ENCODE measurements around the gene SLC35B1.
"Not testable (repeated sequence)": the region's sequence is repeated elsewhere in the genome, so short reads cannot be mapped to it uniquely, and the experiment has no call there.

Gene SLC35B1

DNA sequence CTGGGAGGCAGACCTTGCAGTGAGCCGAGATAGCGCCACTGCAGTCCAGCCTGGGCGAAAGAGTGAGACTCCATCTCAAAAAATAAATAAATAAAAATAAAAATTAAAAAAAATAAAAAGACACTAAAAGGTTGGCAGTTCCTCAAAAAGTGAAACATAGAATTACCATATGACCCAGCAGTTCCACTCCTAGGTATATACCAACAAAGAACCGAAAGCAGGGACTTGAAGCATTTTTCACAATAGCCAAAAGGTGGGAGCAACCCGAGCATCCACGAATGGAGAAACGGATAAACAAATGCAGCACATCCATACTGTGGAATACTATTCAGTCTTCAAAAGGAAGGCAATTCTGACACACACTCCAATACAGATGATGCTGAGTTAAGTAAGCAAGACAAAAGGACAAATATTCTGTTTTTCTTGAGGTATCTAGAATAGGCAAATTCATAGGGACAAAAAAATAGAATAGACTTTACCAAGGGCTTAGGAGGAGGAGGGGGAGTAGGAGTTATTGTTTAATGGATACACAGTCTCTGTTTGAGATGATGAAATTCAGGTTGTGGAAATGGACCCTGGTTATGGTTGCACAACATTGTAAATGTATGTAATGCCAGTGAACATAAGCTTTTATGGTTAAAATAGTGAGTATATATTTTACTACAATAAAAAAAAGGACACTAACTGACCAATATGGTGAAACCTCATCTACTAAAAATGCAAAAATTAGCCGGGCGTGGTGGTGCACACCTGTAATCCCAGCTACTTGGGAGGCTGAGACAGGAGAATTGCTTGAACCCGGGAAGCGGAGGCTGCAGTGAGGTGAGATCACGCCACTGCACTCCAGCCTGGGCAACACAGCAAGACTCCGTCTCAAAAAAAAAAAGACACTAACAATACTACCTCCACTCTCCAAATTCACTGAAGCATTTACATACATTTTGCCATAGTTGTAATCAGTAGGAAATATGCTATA, 27.0 kb upstream of the SLC35B1 start:
- DNase-seq = no peak

DNA sequence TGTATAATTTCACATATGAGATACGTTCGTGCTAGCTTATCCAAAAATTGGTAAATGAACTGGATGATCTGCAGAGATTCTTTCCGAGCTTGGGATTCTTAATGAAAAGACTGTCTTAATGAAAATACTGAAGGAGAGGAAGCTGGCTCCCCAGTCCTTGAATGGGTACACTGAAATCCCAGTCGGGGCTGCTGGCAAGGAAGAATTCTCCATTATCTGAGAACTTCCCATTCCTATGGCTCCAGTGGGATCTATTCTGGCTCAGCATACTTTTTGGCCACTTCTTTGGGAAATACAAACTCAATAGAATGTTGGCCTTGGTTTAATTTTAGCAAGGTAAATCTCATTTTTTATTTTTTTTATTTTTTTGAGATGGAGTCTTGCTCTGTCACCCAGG, 23.7 kb upstream of the SLC35B1 start:
- no peak for DNase-seq

DNA sequence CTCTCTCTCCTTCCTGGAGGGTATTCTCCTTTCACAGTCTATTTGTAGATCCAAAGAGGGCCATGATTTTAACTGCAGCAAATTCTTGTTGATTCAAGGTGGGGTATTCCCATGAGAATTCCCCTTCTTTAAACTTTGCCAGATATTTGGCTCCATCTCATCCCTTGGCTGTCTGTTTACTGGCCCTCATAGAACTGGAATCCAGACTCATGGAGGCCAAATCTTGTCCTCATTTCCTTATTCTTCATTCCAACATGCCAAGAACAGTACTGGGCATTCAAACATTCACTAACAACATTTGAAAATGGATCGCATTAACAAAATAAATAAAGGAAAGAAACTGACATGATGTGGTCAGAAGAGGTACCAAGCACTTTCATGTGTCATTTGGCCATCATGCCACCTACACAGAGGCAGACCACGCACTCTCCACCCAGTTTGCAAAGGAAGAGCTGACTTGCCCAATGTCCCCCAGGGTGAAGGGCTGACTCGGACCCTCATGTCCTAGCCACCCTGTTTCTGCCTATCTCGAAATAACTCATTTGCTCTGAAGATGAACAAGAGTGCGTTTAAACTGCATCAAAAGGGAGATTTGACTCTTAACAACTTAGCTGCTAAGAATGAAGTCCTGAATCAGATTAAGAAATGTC, 23.1 kb upstream of the SLC35B1 start:
- DNase-seq = no peak

DNA sequence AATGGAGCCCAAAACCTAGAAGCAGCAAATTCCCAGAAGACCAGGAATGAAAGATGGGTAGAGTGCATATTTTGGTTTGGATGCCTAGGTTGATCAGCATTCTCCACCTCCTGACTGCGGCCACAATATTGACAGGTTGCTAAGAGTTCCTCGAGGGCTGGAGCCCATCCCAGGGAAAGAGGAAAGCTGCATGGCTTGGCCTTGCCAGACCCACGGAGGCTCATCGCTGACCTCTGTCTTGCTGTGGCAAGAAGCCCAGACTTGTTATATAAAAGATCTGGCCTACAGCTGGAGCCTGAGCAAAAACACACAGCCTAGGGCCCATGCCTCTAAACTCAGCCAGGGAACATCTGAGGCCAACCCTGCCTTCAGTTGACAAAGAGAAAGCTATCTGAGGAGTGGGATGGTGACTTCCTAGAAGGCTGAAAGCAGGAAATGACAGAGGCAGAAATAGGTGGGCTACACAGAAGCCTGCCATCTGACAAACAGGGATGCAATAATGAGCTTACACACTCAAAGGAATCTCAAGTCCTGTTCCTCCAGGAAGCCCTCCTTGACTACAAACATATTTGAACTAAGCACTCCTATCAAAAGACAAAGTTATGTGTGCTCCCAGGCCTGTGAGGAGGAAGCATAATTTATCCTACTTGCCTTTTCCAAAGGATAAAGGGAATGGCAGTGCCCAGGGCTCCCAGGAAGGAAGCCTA, 22.5 kb upstream of the SLC35B1 start:
- DNase-seq = peak in 46 of 58 donors; percentile 7 to 77 (median 47)

DNA sequence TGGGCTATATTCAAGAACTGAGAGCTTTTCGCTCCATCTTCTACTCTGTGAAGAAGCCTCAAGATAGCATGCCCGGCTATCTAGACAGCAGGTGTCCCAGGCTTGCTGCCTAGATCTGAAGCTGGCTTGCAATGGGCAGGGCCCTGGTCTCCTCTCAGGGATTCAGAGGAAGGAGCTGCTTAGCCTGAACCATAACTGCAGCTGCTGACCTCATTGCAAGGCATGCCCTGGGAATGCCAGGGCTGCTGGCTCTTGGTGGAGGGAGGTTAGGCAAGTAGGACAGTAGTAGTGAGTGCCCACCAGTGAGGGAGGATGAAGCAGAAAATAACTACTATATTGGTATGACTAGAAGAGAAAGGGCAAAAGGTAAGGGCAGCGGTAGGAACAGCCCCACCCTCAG, 21.3 kb upstream of the SLC35B1 start:
- no peak for DNase-seq

DNA sequence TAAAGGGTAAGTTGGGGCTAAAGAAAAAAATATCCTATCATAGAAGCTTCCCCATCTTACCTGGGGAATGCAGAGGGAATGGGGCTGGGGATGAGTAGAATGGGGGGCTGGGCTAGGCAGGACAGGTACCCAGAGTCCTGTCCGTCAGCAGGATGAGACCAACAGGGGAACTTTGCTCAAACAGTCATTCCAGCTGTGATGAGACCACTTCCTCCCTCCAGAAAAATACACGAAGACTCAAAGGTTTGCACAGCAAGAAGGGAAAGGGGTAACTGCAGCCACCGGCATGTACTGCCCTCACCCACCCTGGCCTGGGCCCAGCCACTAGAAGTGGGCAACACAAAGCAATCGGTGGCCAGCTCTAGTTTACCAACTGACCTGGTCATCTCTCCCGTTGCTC, 20.7 kb upstream of the SLC35B1 start:
- no peak for DNase-seq

DNA sequence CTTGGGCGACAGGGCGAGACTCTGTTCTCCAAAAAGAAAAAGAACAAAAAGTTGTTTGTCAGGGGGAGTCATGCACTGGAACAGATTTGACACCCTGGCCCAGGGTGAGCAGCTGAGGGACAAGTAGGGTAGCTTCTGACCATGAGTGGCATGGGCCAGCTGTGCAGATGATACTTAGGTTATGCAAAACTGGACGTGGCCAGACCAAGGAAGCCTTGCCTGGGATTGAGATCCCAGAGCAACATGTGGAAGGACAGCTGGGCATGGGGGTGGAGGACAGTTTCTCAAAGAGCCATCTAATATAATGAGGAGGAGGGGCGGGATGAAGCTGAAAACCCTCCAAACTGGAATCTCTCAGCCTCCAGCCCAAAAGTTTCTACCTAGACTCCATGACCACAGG, 19.6 kb upstream of the SLC35B1 start:
- DNase-seq = no peak

DNA sequence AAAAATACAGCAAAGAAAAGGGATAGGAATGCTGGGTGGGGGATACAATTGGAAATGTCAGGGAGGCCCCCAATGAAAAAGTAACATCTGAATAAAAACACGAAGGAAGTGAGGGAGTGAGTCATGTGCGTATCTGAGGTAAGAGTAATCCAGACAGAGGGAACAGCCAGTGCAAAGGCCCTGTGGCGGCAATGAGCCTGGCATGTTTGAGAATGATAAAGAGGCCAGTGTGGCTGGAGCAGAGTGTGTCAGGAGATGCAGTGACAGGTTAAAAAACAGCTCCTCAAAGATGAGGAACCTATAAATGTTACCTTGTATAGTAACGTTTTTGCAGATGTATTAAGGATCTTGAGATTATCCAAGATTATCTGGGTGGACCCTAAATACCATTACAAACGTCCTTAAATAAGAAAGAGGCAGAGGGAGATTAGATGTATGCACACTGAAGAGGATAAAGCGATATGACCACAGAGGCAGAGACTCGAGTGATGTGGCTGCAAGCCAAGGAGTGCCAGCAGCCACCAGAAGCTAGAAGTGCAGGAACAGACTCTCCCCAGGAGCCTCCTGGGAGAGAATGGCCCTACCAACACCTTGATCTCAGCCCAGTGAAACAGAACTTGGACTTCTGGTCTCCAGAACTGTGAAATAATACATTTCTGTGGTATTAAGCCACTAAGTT, 17.8 kb upstream of the SLC35B1 start:
- no peak for DNase-seq

DNA sequence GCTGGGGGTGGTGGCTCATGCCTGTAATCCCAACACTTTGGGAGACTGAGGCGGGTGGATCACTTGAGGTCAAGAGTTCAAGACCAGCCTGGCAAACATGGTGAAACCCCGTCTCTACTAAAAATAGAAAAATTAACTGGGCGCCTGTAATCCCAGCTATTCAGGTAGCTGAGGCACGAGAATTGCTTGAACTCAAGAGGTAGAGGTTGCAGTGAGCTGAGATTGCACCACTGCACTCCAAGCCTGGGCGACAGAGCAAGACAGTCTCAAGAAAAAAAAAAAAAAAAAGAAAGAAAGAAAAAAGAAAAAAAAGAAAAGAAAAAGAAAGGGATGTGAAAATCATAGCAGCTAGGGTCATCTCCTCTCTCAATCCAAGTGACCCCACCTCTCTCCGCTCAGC, 16.8 kb upstream of the SLC35B1 start:
- not testable (repeated sequence) for DNase-seq

DNA sequence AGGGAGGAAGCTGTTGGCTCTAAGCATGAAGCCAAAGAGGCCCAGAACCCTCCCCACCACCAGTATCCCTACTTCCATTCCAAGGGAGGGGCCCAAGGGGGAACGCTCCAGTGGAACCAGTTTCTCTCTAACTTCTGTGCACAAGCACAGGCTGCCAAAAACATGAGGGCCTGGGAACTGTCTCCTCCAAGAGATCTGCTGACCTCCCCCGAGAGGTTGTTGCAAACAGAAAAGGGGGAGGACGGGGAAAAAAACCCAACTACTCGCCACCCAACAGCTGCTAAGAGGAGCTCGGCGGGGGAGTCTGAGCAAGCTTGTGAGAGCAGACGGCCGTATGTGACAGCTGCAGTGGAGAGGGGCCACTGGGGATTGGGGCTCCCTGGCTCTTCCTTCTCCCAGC, 15.7 kb upstream of the SLC35B1 start:
- no peak for DNase-seq

DNA sequence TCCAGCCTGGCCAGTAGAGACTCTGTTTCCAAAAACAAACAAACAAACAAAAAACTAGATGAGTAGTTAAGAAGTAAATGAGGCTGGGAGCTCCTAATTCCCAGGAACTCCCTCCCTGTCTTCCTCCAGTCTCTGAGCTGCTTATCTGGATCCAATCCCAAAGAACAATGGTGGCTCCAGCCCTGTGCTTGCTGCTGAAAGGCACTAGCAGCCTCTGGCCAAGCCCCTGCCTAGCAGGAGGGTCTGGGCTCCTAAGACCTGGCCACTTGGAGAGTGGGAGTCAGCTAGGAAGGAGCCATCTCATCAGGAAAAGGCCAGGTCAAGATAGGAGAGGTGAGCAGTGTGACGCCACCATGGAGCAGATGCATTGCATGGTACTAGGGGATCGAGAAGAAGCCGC, 14.3 kb upstream of the SLC35B1 start:
- no peak for DNase-seq

DNA sequence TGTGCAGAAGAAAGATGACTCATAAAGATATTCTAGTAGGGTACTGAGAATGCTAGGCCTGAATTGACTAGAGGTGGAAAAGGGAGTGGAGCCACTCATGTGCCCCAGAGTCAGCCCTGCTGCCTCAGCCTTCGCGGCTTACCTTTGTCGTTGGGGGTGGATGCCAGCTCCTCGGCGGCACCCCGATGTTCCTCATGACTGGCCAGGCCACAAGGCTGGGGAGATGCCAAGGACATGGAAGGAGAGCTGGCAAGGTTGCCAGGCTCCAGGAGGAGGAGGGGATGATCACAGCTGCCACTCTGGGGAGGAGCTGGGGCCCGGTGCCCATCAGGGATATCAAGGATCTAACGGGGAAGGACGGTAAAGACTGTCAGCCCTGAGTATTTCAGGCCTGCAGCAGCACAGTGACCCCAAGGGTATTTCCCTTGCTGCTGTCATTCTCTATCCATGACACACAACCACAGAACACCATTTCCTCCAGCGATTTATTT, 9.7 kb upstream of the SLC35B1 start:
- DNase-seq = peak in 2 of 58 donors; percentile 4 to 11

DNA sequence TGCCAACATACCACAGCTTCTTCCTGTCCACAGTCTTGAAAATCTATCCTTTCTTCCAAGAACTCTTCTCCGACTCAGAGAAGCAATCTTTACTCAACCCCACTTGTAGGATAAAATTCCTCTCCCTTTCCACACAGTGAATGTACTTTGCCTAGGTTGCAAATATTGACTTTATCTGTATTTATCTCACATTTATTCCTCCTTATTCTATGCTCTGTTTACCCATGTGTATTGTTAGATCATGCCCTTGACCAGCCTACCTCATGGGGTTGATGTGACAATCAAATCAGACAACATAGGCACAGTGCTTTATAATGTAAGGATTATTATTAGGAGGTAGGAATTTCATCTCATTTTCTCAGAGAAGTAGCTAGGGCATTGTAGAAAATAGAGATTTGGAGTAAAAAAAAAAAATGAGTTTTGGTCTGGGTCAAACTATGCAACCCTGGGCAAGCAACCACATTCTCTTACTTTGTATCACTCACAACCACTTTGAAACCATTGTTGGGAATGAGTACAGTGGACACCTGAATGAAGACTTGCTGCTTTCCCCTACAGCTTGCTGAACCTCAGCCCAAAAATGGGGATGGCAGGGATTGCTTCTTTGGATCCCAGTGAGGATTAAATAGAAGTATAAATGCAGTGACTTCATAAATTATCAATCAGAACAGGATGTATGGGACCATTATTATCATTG, 9.1 kb upstream of the SLC35B1 start:
- no peak for DNase-seq

DNA sequence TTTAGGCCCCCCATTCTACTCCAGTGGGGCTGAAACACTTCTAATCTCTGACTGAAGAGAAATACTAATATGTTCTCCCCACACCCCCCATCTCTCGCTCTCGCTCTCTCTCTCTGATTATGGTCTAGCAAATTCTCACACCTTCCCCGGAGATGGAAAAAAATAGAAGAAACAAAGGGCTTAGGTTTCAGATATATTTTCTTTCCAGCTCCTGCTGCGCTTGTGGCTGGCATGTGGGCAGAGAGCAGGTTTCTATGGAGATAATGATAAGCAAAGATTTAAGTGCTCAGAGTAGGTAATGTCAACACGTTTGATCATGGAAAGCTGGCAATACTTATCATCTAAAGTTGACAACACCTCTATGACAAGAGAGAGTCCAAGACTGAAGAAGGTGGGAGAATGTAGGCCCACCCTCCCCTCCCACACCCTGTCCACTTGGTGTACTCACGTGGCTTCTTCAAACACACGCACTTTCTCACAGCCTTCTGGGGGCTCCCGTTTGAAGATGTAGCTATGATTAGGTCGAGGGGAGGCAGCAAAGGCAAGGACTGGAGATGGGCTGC, 8.0 kb upstream of the SLC35B1 start:
- peak in 3 of 58 donors; percentile 6 to 50 (median 16) for DNase-seq

DNA sequence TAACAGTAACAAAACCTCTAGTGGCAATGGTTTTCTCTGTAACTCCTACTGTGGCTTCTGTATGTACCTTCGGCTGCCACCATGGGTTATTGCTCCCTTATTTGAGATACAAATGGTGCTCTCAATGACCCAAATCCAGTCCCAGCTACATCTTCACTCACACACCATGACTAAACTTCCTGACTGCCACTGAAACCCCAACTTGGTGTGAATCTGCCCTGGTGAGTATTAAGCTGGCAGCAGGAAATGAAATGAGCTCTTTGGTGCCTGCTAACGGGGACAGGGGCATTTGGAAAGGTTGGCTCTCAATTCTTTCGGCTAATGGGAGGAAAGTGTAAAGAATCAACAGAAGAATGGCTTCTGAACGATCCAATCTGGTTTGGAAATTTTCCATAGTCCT, 7.5 kb upstream of the SLC35B1 start:
- DNase-seq = no peak

DNA sequence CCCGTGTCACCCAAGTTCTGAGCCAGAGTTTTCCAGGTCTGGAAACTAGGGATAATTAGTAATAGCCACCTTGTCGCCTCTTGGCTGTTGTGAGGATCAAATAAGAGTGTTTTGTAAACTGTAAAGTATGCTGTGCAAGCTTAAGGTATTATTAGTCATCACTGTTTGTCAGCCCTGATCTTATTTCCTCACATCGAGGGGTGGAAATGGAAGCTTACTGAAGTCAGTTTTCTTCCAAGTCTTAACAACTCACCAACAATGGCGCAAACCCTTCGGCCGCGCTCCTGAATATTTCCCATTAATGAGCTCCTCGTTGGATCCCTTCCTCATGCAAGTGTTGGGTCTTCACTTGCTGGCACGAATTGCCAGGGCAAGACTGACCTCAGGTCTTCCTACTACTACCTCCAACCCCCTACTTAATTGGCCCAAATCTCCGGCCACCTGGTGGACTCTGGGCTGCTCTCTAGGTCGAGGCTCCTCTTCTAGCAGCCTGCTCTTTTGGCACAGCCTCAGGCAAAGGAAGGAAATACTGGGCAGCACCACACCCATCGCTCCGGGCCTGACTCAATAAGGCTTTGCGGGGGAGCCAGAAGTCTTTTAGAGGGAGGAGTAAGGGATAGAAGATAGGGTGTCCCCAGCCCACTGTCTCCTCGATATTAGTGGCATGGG, 885 bp upstream of the SLC35B1 start:
- DNase-seq = no peak

DNA sequence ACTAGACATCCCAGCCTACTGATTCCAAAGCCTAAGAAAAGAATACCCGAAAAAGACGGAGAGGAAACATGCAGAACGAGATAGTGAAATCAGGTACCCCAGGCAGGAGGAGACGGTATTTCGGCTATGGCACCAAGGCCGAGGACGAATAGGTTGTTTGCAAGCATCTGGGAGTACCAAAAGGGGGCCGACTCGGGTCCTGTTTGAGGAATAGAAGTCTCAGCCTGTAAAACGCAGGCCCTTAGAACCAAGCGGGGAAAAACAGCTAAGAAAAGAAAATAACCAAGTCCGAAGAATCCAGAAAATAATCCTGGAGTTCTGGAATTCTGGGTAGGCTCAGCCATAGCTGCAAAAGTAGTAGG, 537 bp downstream of the SLC35B1 start:
- no peak for DNase-seq

DNA sequence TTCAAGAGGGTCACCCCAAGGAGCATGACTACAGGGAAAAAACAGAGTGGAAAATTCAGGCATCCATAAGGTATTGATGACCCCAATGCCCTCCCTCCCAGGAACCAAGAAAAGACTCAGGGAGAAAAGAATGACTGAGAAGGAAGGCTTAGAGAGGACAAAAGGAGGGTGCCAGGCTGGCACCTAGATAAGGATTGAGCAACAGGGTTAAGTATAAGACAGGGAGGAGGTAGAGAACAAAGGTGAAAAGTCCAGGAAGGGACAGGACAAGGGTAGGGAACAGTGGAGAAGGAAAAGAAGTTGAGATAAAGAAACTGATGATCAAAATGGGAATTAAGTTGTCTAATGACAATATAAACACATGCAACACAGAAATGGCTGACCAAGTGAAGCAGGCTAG, 2.5 kb downstream of the SLC35B1 start:
- DNase-seq = no peak

DNA sequence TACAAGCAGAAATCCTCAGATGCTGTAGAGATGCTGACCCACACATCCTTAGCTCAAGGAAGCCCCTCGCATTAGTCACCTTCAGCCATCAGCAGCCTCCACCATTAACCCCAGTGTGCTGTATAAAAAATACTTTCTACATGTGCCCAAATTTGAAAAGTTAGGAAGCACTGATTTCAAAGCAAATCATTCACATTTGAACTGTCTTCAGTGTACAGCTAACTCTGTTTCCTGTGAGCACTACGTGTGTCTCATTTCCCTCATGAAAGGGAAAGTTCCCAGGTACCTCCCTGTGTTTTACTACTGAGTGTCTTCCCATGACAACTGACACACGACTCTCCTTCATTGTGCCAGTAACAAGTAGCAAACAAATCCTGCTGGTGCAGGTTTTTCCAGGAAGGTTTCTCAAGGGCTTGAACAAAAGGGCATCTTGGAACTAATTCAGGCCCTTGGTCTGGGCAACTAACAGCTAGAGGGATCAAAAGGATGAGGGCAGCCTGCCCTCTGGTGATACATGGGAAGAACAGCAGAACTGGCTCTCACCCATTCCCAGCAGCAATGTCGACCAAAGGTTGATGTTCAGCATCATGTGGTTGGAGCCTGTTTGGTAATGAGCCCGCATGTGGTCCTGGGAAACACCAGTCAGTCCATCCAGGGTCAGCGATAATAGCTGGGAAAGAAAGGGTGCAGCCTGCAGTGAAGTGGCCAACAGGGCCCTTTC, 4.0 kb downstream of the SLC35B1 start:
- peak in 27 of 58 donors; percentile 7 to 78 (median 25) for DNase-seq
